HEK293 (cell line): ENCODE data around the gene MAP1S.

ENCODE experiments used
- CTCF ChIA-PET: fragments of 350-600 bp; formaldehyde crosslinking; extraction: SDS; loops from one replicate; lab custom pipeline; 2021; ENCODE audit warnings: antibody characterized with exemption; lab: Yijun Ruan, JAX
- POLR2A ChIA-PET: fragments of 300-600 bp; formaldehyde crosslinking; extraction: SDS; loops from one replicate; lab custom pipeline; 2020; ENCODE audit warnings: antibody characterized with exemption, inconsistent platforms; lab: Yijun Ruan, JAX
- H3K27ac ChIP-seq: fragments of 200-500 bp; sonication (Bioruptor generic); 2 replicates; pipeline ENCODE4 v1.5.1; 2014; ENCODE audit warnings: low read depth, low read length, control low read depth, inconsistent platforms; ENCODE audit errors: extremely low read depth
- H3K36me3 ChIP-seq, 2 experiments: fragments of 200-500 bp in 1 of 2; sonication (Bioruptor generic) in 1 of 2; 1 replicate in 1 of 2; 2 replicates in 1 of 2; pipeline ENCODE4 v1.5.1; 2014 to 2017; ENCODE audit warnings: inconsistent platforms in 2 of 2, low read length in 2 of 2; ENCODE audit not compliant: control insufficient read depth in 2 of 2, insufficient read depth in 1 of 2
- H3K4me1 ChIP-seq: fragments of 200-500 bp; sonication (Bioruptor generic); 2 replicates; pipeline ENCODE4 v1.5.1; 2014; ENCODE audit warnings: mild to moderate bottlenecking, low read length, inconsistent platforms; ENCODE audit not compliant: control insufficient read depth, insufficient read depth
- H3K4me3 ChIP-seq: 2 replicates; pipeline ENCODE4 v1.5.1; 2011; ENCODE audit warnings: low read depth, mild to moderate bottlenecking, control low read depth, low read length, moderate library complexity
- H3K9me3 ChIP-seq: fragments of 200-500 bp; sonication (Bioruptor generic); 2 replicates; pipeline ENCODE4 v1.5.1; 2014; ENCODE audit warnings: low read depth, low read length, inconsistent platforms; ENCODE audit not compliant: control insufficient read depth, insufficient read depth
- CTCF ChIP-seq: fragments of 450-650 bp; formaldehyde crosslinking; IDR thresholded peaks from 2 replicates; pipeline ENCODE4 v1.5.1; 2016; ENCODE audit warnings: missing biosample characterization, missing genetic modification characterization
- FEZF1 ChIP-seq: fragments of 450-650 bp; formaldehyde crosslinking; IDR thresholded peaks from 2 replicates; pipeline ENCODE4 v1.5.1; 2016; ENCODE audit warnings: missing biosample characterization, missing genetic modification characterization
- GFI1B ChIP-seq: fragments of 450-650 bp; formaldehyde crosslinking; IDR thresholded peaks from 2 replicates; pipeline ENCODE4 v1.5.1; 2016; ENCODE audit warnings: missing biosample characterization, missing genetic modification characterization
- KLF1 ChIP-seq: fragments of 450-650 bp; formaldehyde crosslinking; IDR thresholded peaks from 2 replicates; pipeline ENCODE4 v1.5.1; 2016; ENCODE audit warnings: missing biosample characterization, missing genetic modification characterization
- RBAK ChIP-seq: fragments of 450-650 bp; formaldehyde crosslinking; IDR thresholded peaks from 2 replicates; pipeline ENCODE4 v1.5.1; 2016; ENCODE audit warnings: missing biosample characterization, missing genetic modification characterization
- SP2 ChIP-seq: fragments of 450-650 bp; formaldehyde crosslinking; IDR thresholded peaks from 2 replicates; pipeline ENCODE4 v1.5.1; 2016; ENCODE audit warnings: missing biosample characterization, missing genetic modification characterization
- SP7 ChIP-seq: fragments of 450-650 bp; formaldehyde crosslinking; IDR thresholded peaks from 2 replicates; pipeline ENCODE4 v1.5.1; 2016; ENCODE audit warnings: missing biosample characterization, missing genetic modification characterization
- TCF7L2 ChIP-seq: IDR thresholded peaks from 2 replicates; pipeline ENCODE4 v1.6.1; 2011; ENCODE audit warnings: low read depth, mild to moderate bottlenecking, inconsistent platforms, low read length, moderate library complexity, borderline replicate concordance
- ZIC2 ChIP-seq: fragments of 450-650 bp; formaldehyde crosslinking; IDR thresholded peaks from 2 replicates; pipeline ENCODE4 v1.5.1; 2016; ENCODE audit warnings: missing biosample characterization, missing genetic modification characterization
- ZNF10 ChIP-seq: fragments of 450-650 bp; formaldehyde crosslinking; IDR thresholded peaks from 2 replicates; pipeline ENCODE4 v1.5.1; 2017; ENCODE audit warnings: missing biosample characterization, missing genetic modification characterization
- ZNF16 ChIP-seq: fragments of 450-650 bp; formaldehyde crosslinking; IDR thresholded peaks from 2 replicates; pipeline ENCODE4 v1.5.1; 2016; ENCODE audit warnings: low read depth, missing biosample characterization, missing genetic modification characterization
- ZNF174 ChIP-seq: fragments of 450-650 bp; formaldehyde crosslinking; IDR thresholded peaks from 2 replicates; pipeline ENCODE4 v1.5.0; 2017; ENCODE audit warnings: missing biosample characterization, mild to moderate bottlenecking, missing genetic modification characterization
- ZNF19 ChIP-seq: fragments of 450-650 bp; formaldehyde crosslinking; IDR thresholded peaks from 2 replicates; pipeline ENCODE4; 2016; ENCODE audit warnings: missing biosample characterization, missing genetic modification characterization, low read depth
- ZNF23 ChIP-seq: fragments of 450-650 bp; formaldehyde crosslinking; IDR thresholded peaks from 2 replicates; pipeline ENCODE4 v1.5.1; 2016; ENCODE audit warnings: missing biosample characterization, missing genetic modification characterization, borderline replicate concordance
- ZNF24 ChIP-seq: fragments of 450-650 bp; formaldehyde crosslinking; IDR thresholded peaks from 2 replicates; pipeline ENCODE4 v1.5.1; 2016; ENCODE audit warnings: missing biosample characterization, missing genetic modification characterization
- ZNF571 ChIP-seq: fragments of 450-650 bp; formaldehyde crosslinking; IDR thresholded peaks from 2 replicates; pipeline ENCODE4 v1.5.0; 2017; ENCODE audit warnings: missing biosample characterization, missing genetic modification characterization
- ZNF600 ChIP-seq: fragments of 450-650 bp; formaldehyde crosslinking; IDR thresholded peaks from 2 replicates; pipeline ENCODE4 v1.5.1; 2016; ENCODE audit warnings: missing biosample characterization, missing genetic modification characterization
- ZNF623 ChIP-seq: fragments of 450-650 bp; formaldehyde crosslinking; IDR thresholded peaks from 2 replicates; pipeline ENCODE4 v1.5.1; 2016; ENCODE audit warnings: missing biosample characterization, missing genetic modification characterization
- ZNF626 ChIP-seq: fragments of 450-650 bp; sonication (Bioruptor Pico); formaldehyde crosslinking; IDR thresholded peaks from 2 replicates; pipeline ENCODE4 v1.5.1; 2018; ENCODE audit warnings: missing biosample characterization, missing genetic modification characterization, inconsistent platforms
- ZNF629 ChIP-seq: fragments of 450-650 bp; formaldehyde crosslinking; IDR thresholded peaks from 2 replicates; pipeline ENCODE4 v1.5.1; 2017; ENCODE audit warnings: missing biosample characterization, missing genetic modification characterization
- ZNF639 ChIP-seq: fragments of 450-650 bp; formaldehyde crosslinking; IDR thresholded peaks from 2 replicates; pipeline ENCODE4 v1.5.1; 2016; ENCODE audit warnings: missing biosample characterization, missing genetic modification characterization
- ZNF658 ChIP-seq: fragments of 450-650 bp; formaldehyde crosslinking; IDR thresholded peaks from 2 replicates; pipeline ENCODE4; 2016; ENCODE audit warnings: missing biosample characterization, missing genetic modification characterization
- TF ChIP-seq, protein P1 (sequence below): fragments of 450-650 bp; formaldehyde crosslinking; IDR thresholded peaks from 2 replicates; pipeline ENCODE4 v1.5.1; 2016; ENCODE audit warnings: missing biosample characterization, missing genetic modification characterization
- TF ChIP-seq, protein P2 (sequence below): fragments of 450-650 bp; formaldehyde crosslinking; IDR thresholded peaks from 2 replicates; pipeline ENCODE4 v1.5.1; 2016; ENCODE audit warnings: missing biosample characterization, missing genetic modification characterization

The MAP1S gene

DNA sequence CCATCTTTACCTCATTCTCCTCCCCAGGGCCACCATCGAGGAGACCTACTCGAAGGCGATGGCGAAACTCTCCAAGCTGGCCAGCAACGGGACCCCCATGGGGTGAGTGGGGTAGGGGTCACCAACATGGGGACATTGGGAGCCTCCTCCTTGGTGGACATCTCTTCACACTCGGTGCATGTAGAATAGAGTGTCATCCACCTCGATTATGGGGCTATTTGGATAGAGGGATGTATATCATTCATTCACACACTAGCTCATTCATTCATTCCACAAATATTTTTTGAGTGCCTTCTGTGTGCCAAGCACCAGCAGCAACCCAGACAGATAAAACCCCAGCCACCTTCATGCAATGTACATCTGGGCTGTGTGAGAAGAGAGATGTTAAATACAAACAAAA is 45.1 kb downstream of the MAP1S start:
- POLR2A ChIA-PET, result no interaction called here
- H3K27ac ChIP-seq, result no peak overlapping the region
- CTCF ChIA-PET, result interaction anchor here (0.5 to 0.7 kb wide), 4 partner anchors 30 to 512 kb away, joined by 3 read pairs; no protein-coding TSS in a partner anchor
- no peak overlapping the region for H3K4me3 ChIP-seq
- TF ChIP-seq ZNF174 (no peak), ZNF24 (tag by site-specific recombination) (0 out of 2 replicates have a peak, but pooled peaks have one; percentile 21)
- H3K36me3 ChIP-seq, result no peaks in the 10 kb centered on the region
- no peaks in the 10 kb centered on the region for H3K9me3 ChIP-seq
- H3K4me1 ChIP-seq, result no peaks in the 10 kb centered on the region

GRCh38 chr19:17765069-17765618 is 45.9 kb downstream of the MAP1S start:
- no peaks in the 10 kb centered on the region for H3K9me3 ChIP-seq
- no peaks in the 10 kb centered on the region for H3K4me1 ChIP-seq
- H3K27ac ChIP-seq, result no peak overlapping the region
- ChIA-PET CTCF (interaction anchor here (0.5 to 3.6 kb wide), 6 partner anchors 10 to 513 kb away, joined by 3 to 46 read pairs (median 6); no protein-coding TSS in a partner anchor), POLR2A (no interaction called here)
- no peaks in the 10 kb centered on the region for H3K36me3 ChIP-seq
- 0 out of 2 replicates have a peak, but pooled peaks have one; percentile 9 for TF ChIP-seq SP2 (tag by site-specific recombination)
- TF ChIP-seq ZNF639, result no peak
- 0 out of 2 replicates have a peak, but pooled peaks have one; percentile 15 for TF ChIP-seq KLF1
- no peak overlapping the region for H3K4me3 ChIP-seq

DNA sequence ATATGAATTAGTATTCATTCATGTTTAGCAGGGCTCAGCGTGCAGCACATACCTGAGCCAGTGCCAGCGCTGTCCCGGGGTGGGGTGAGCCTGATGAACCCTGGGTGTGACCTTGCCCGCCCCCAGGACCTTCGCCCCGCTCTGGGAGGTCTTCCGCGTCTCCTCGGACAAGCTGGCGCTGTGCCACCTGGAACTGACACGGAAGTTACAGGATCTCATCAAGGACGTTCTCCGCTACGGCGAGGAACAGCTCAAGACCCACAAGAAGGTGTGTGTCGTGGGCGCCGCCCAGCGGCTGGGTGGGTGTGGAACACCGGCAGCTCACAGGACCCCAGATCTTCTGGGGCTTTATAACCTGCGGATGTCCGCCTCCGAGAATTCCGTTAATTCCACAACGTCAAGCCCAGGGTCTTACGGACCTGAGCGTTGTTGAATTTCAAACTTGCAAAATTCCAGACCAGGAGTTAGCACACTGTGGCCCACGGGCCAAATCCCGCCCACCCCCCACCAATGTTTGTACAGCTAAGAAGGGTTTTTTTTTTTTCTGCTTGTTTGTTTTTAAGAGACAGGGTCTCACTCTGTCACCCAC is 47.4 kb downstream of the MAP1S start:
- no peak overlapping the region; the same call in 1 of the 2 replicates for H3K27ac ChIP-seq
- H3K9me3 ChIP-seq, result no peaks in the 10 kb centered on the region
- H3K4me1 ChIP-seq, result no peaks in the 10 kb centered on the region
- H3K36me3 ChIP-seq, result no peaks in the 10 kb centered on the region
- ChIA-PET POLR2A (interaction anchor here (0.5 to 1.2 kb wide), 7 partner anchors 19 to 368 kb away, joined by 3 to 7 read pairs (median 3); no protein-coding TSS in a partner anchor), CTCF (interaction anchor here (0.6 to 3.6 kb wide), 43 partner anchors 8 to 487 kb away, joined by 3 to 46 read pairs (median 4); partner anchors contain the start of genes MAP1S, PGLS and RPL18A)
- peak overlapping the region; percentile 37 for H3K4me3 ChIP-seq
- TF ChIP-seq ZNF629 (0 out of 2 replicates have a peak, but pooled peaks have one; percentile 52), CTCF (tag by site-specific recombination) (peak; percentile 87), FEZF1 (peak; percentile 11; the same call in 1 of the 2 replicates), ZNF23 (no peak), ZNF623 (no peak), GFI1B (tag by site-specific recombination) (no peak), RBAK (tag by site-specific recombination) (no peak), ZIC2 (tag by site-specific recombination) (peak; percentile 31; the same call in 1 of the 2 replicates), ZNF600 (tag by site-specific recombination) (peak; percentile 40), ZNF19 (tag by site-specific recombination) (no peak), ZNF10 (tag by site-specific recombination) (no peak), ZNF174 (no peak), ZNF658 (no peak), ZNF571 (tag by site-specific recombination) (no peak), SP7 (tag by site-specific recombination) (peak; percentile 43; the same call in 1 of the 2 replicates), TCF7L2 (no peak), ZNF16 (tag by site-specific recombination) (no peak), ZNF626 (no peak)
- TF ChIP-seq, protein P1, sequence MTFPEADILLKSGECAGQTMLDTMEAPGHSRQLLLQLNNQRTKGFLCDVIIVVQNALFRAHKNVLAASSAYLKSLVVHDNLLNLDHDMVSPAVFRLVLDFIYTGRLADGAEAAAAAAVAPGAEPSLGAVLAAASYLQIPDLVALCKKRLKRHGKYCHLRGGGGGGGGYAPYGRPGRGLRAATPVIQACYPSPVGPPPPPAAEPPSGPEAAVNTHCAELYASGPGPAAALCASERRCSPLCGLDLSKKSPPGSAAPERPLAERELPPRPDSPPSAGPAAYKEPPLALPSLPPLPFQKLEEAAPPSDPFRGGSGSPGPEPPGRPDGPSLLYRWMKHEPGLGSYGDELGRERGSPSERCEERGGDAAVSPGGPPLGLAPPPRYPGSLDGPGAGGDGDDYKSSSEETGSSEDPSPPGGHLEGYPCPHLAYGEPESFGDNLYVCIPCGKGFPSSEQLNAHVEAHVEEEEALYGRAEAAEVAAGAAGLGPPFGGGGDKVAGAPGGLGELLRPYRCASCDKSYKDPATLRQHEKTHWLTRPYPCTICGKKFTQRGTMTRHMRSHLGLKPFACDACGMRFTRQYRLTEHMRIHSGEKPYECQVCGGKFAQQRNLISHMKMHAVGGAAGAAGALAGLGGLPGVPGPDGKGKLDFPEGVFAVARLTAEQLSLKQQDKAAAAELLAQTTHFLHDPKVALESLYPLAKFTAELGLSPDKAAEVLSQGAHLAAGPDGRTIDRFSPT (tag by site-specific recombination), result 0 out of 2 replicates have a peak, but pooled peaks have one; percentile 14
- TF ChIP-seq, protein P2, sequence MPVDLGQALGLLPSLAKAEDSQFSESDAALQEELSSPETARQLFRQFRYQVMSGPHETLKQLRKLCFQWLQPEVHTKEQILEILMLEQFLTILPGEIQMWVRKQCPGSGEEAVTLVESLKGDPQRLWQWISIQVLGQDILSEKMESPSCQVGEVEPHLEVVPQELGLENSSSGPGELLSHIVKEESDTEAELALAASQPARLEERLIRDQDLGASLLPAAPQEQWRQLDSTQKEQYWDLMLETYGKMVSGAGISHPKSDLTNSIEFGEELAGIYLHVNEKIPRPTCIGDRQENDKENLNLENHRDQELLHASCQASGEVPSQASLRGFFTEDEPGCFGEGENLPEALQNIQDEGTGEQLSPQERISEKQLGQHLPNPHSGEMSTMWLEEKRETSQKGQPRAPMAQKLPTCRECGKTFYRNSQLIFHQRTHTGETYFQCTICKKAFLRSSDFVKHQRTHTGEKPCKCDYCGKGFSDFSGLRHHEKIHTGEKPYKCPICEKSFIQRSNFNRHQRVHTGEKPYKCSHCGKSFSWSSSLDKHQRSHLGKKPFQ (tag by site-specific recombination), result no peak
